Hindlimb muscle (tissue), 1 donor: ENCODE results near the gene DOCK4. TPM values are rescaled to one million over a fixed set of nuclear protein-coding genes. Genes with fewer than 3 reads are reported as not detected.

Experiments
- DNase-seq: peaks from one replicate; pipeline ENCODE4 v3.0.0-alpha.2; 2013
- polyA plus RNA-seq: library from polyadenylated mRNA; unstranded; fragments of 120-200 nt; gene quantifications from one replicate; pipeline ENCODE4 v1.2.1, GENCODE V29; 2013; ENCODE audit not compliant: insufficient read length

Gene DOCK4
- polyA plus RNA-seq, 1 donor, result 10.6 TPM

GRCh38 chr7:112105584-112106530 is 100.3 kb downstream of the DOCK4 start:
- DNase-seq, result no peak

- no peak for DNase-seq
Observed at GRCh38 chr7:112104120-112104519, 102.1 kb downstream of the DOCK4 start.

GRCh38 chr7:112103246-112103645 is 103.0 kb downstream of the DOCK4 start:
- no peak for DNase-seq

GRCh38 chr7:112101201-112101846 is 104.9 kb downstream of the DOCK4 start:
- DNase-seq, result no peak

- DNase-seq, result no peak
Observed at GRCh38 chr7:112097524-112097923, 108.7 kb downstream of the DOCK4 start.

- DNase-seq, result no peak
Observed at GRCh38 chr7:112093409-112093808, 112.8 kb downstream of the DOCK4 start.

GRCh38 chr7:112092709-112093395 is 113.3 kb downstream of the DOCK4 start:
- DNase-seq, result no peak

GRCh38 chr7:112092306-112092705 is 113.9 kb downstream of the DOCK4 start:
- DNase-seq, result no peak

- DNase-seq, result no peak
Observed at GRCh38 chr7:112091768-112092167, 114.4 kb downstream of the DOCK4 start.

GRCh38 chr7:112089551-112089950 is 116.6 kb downstream of the DOCK4 start:
- no peak for DNase-seq

GRCh38 chr7:112088484-112089016 is 117.6 kb downstream of the DOCK4 start:
- DNase-seq, result no peak

- DNase-seq, result no peak
Observed at GRCh38 chr7:112086496-112087254, 119.5 kb downstream of the DOCK4 start.

GRCh38 chr7:112084520-112084971 is 121.7 kb downstream of the DOCK4 start:
- no peak for DNase-seq

GRCh38 chr7:112083776-112084355 is 122.3 kb downstream of the DOCK4 start:
- no peak for DNase-seq

- DNase-seq, result no peak
Observed at GRCh38 chr7:112082306-112082705, 123.9 kb downstream of the DOCK4 start.

GRCh38 chr7:112081778-112082177 is 124.4 kb downstream of the DOCK4 start:
- DNase-seq, result no peak

- no peak for DNase-seq
Observed at GRCh38 chr7:112080978-112081377, 125.2 kb downstream of the DOCK4 start.

GRCh38 chr7:112080441-112080840 is 125.8 kb downstream of the DOCK4 start:
- DNase-seq, result no peak

- no peak for DNase-seq
Observed at GRCh38 chr7:112079673-112080072, 126.5 kb downstream of the DOCK4 start.

GRCh38 chr7:112079122-112079521 is 127.1 kb downstream of the DOCK4 start:
- no peak for DNase-seq

GRCh38 chr7:112076324-112076723 is 129.9 kb downstream of the DOCK4 start:
- DNase-seq, result no peak

- DNase-seq, result no peak
Observed at GRCh38 chr7:112074464-112074863, 131.7 kb downstream of the DOCK4 start.
